GM19463 (cell line): ENCODE data around the gene TRAPPC3L.
"Not testable (repeated sequence)": the region's sequence is repeated elsewhere in the genome, so short reads cannot be mapped to it uniquely, and the experiment has no call there.

Source experiments
- ATAC-seq: cut with Tn5 transposase; IDR thresholded peaks from one replicate; pipeline ENCODE4 v1.9.1; 2021; ENCODE audit warnings: mild to moderate bottlenecking, moderate library complexity; ENCODE audit not compliant: unreplicated experiment

The TRAPPC3L gene

DNA sequence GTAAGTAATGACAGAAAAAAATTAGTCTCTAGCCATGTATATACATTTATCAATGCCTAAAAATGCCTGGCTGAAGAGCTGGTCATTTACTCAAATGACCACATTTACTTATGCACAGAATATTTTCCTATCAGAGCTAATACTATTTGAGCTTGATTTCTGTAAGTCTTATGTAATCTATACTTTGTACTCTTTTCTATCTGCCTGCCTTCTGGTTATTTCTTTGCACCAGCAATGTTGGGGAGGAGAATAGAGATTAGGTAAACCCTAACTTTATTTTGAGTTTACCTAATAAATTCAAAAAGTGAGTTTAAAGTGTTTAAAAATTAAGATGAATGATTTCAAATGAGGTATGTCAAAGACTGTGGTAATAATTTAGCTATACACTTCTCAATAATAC, 30.3 kb downstream of the TRAPPC3L start:
- no peak for ATAC-seq

- ATAC-seq = no peak
Measured at GRCh38 chr6:116514111-116514510, 31.4 kb downstream of the TRAPPC3L start.

DNA sequence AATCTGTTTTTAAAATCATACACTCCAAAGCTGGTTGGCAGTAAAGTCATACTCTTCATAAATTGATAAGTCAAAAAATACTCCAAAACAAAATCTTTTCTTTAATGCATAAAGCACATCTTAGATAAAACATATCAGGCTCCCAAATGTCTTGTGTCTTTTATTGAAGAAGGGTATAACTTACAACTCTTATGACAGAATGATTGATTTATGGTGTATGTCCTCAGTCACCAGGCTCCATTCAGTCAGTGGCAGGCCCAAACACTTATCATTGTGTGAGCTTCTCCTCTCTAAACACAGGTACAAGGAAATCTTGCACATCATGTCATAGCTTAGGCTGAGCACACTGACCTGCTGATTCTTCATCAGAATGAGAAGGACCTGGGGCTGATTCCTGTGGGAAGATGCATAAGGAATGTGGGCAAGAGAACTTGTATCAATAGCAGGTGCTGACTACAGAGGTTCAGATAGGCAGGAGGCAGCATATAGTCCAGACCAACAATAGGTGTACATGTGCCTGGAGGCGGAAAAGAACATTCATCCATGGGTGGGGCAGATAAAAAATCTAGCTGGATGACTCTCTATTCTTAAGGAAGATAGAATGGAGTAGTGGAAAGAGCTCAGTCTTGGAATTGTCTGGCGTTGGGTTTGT, 32.1 kb downstream of the TRAPPC3L start:
- ATAC-seq = no peak

DNA sequence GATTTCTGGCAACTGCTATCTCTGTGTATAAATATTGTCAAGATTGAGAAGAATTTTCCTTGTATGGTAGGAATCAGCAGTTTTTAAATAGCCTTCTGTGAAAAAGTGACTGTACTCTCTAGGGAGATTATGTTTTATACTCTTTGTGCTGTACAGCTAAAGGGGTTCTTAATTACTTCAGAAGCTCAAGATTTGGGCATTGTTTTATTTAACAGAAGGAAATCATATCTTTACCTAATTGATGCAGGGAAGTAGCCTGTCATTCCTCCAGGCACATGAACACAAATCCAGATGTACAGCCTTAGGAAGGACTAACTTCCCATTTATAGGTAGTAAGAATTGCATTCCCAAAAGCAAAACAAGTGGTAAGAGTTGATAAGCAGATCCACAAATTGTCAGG, 32.8 kb downstream of the TRAPPC3L start:
- no peak for ATAC-seq

DNA sequence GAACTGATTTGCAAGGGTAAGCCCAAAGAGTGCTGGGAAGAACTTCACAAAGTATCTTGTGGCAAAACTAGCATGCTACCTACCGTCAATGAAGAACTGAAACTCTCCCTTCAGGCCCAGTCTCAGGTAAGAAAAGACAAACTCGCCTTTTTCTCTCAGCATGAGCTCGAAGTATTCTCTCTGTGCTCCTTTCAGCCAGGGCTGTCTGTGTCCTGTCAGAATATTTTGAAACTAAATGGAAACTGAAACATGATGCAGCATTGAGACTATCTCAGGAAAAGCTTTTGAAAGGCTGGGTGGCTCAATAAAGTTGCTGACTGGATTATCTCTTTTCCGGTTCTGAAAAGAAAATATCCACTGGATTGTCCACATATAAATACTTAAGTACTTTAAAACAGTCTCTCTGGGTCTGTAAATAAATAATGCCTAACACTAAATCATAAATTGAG, 33.3 kb downstream of the TRAPPC3L start:
- ATAC-seq = peak; percentile 90

DNA sequence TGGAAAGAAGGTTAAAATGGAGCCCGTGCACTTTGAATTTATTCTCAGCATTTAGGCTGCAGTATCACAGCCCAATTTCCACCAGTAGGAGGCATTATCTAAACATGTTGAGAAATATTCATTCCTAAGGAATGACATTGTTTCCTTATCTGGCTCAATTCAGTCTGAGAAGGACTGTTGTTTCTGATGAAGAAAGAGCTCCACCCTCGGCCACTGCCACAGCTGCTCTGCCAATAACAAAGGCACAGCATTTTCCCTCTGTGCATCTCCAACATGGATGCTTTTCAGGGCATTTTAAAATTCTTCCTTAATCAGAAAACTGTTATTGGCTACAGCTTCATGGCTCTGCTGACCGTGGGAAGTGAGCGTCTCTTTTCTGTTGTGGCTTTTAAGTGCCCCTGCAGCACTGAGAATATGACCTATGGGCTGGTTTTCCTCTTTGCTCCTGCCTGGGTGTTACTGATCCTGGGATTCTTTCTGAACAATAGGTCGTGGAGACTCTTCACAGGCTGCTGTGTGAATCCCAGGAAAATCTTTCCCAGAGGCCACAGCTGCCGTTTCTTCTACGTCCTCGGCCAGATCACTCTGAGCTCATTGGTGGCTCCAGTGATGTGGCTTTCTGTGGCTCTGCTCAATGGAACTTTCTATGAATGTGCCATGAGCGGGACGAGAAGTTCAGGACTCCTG, 33.9 kb downstream of the TRAPPC3L start, which contains the start of gene CALHM5:
Gene CALHM5 (plus strand): TSS at position 216 of the 687 bp plus-strand sequence. CDS start 58 bp downstream, at position 274.
- ATAC-seq = no peak

- ATAC-seq = no peak
Measured at GRCh38 chr6:116508527-116508926, 37.0 kb downstream of the TRAPPC3L start.

- no peak for ATAC-seq
Measured at GRCh38 chr6:116507324-116507723, 38.2 kb downstream of the TRAPPC3L start.

- no peak for ATAC-seq
Measured at GRCh38 chr6:116500969-116501433, 44.5 kb downstream of the TRAPPC3L start.

GRCh38 chr6:116497113-116497676, 48.3 kb downstream of the TRAPPC3L start:
- ATAC-seq = no peak

DNA sequence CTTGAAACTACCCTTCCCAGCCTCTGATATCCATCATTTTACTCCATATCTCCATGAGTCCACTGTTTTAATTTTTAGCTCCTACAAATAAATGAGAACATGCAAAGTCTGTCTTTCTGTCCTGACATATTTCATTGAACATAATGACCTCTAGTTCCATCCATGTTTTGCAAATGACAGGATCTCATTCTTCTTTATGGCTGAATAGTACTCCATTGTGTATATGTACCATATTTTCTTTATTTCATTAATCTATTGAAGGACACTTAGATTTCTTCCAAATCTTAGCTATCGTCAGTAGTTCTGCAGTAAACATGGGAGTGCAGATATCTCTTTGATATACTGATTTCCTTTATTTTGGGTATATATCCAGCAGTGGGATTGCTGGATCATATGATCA, 50.3 kb downstream of the TRAPPC3L start:
- ATAC-seq = not testable (repeated sequence)

- ATAC-seq = no peak
Measured at GRCh38 chr6:116492331-116493067, 53.0 kb downstream of the TRAPPC3L start.

- no peak for ATAC-seq
Measured at GRCh38 chr6:116491610-116492330, 53.7 kb downstream of the TRAPPC3L start.

GRCh38 chr6:116485559-116486184, 59.8 kb downstream of the TRAPPC3L start:
- ATAC-seq = no peak

DNA sequence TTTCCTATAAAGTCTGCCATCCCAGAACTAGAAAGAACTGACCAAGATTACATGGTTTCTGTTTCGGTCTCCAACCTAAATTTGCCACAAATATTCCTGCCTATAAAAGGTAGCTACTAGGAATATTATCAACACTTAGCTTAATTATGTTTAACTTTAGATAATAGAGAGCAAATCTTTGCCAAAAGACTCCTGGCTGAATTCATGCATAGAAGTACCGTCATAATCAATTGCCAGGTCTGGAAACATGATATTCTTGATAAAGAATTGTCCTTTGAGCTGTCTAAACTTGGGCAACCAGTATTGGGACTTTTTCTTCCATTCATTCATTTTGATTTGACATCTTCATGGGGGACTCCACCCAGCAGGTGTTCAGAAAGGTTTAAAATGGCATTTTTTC, 61.9 kb downstream of the TRAPPC3L start:
- no peak for ATAC-seq

DNA sequence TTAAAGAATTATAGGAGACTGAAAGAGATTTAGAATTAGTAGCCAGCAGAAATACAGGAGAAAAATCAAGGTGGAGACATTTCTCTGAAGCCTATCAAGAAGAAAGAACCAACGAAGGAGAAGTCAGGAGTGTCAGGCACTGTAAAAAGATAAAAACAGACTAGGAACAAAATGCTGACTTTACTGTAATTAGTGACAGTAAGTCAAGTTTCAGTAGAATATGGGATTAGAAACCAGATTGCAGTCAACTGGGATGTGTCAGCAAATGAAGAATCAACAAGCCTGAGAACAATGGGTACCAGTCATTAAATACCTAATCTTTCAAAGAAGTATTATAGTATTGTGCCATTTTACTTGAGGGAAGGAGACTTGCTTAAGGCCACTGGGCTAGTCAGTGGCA, 62.7 kb downstream of the TRAPPC3L start:
- ATAC-seq = no peak

DNA sequence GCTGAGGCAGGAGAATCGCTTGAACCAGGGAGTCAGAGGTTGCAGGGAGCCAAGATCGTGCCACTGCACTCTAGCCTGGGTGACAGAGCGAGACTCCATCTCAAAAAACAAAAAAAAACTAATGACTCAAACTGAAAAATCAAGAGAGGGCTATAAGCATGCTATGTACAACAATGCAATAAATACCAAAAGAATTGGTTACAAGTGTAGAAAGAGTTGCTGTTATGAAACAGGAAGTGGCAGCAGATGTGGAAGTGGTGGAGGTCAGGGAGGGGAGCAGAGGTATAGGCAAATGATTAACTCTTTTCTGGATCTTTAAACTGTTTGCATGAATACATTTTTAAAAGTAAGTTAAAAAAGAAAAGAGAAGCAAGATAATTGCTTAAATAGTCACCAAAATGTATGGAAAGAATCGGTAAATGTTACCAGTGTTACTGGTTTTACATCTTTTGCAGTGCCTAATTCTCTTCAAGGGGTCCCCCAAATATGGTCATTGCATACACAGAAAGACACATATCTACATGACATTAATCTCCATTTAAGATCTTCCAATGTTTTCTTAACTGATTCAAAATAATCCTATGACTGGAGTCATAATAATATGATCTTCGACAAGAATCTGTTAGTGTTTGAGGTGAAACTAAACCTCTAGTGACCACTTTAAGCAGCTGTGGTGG, 69.3 kb downstream of the TRAPPC3L start:
- ATAC-seq = peak; percentile 100

DNA sequence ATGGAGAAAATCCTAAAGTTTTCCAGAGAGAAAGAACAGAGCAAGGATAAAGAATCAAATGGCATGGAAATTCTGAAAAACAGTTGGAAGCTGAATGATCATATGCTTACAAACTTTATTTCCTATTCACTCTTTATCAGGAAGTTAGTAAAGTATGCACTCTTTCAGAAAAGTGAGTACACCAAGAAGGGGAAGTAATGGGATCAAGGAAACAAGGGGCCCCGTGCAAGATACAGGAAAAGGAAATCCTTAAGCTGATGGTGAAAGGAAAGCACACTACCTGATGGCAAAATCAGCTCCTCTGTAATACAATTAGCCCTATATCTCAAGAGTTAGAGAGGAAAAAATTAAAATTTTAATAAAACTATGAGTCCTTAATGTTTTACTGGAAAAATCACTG, 70.3 kb downstream of the TRAPPC3L start:
- no peak for ATAC-seq

- ATAC-seq = no peak
Measured at GRCh38 chr6:116472706-116473105, 72.8 kb downstream of the TRAPPC3L start.

DNA sequence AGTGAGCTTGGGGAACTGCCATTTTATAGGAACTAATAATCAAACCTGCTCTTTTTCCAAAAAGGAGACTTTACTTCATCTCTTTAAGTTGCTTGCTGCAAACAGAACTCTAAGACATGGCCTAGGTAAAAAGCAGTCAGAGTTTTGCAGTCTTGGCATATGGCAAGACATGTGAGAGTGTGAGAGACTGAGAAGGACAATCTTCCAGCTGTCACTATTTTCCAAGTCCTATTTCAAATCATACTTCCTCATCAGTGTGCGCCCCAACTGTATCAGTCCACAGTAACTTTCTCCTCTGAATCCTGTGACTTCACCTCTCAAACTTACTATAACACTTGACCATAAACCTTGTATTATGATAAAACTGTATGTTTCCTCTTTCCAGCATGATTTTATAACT, 74.0 kb downstream of the TRAPPC3L start:
- ATAC-seq = no peak
